ENCODE results near the gene SOCS4. TPM values are rescaled to one million over a fixed set of nuclear protein-coding genes. Genes with fewer than 3 reads are reported as not detected.
"Not testable (repeated sequence)": the region's sequence is repeated elsewhere in the genome, so short reads cannot be mapped to it uniquely, and the experiment has no call there.

SOCS4 gene
- total RNA-seq, 2 experiments from 2014 or later = 19.5 to 20.7 TPM

DNA sequence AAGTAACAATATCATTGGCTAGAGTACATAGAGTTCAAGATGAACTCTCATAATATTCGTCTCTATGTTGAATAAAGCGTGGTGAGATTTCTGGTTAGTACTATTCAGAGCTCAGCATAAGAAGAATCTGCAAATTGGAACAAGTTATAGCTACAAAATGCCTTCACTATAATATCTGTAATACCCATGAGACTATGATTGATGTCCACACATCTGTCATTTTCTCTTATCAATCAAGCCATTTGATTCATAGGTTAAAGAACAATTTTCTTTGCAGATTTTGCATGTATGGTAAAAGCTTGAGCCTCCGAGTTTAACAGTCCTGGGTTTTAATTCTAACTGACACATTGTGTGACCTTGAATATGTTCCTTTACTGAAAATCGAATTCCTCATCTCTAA, 1.4 kb downstream of the SOCS4 start:
- H3K27me3 Mint-ChIP-seq = no peaks in the 10 kb centered on the region
- no peak for ATAC-seq (ENCODE audit: poor library complexity)
- intact Hi-C loops (cut with DNase I, micrococcal nuclease) = loop anchor here (5.0 to 10.0 kb wide), 4 partner anchors 56 to 556 kb away; partner anchors contain the start of genes DLGAP5 (in 1 of the 2), GCH1 (in 1 of the 2) and KTN1 (in 1 of the 2)
- peaks cover 18% of the 10 kb centered on the region for H3K36me3 Mint-ChIP-seq (ENCODE audit: low read depth)
- Histone ChIP-seq H3K27ac (ENCODE audit: low read depth in 1 of 2, low read length in 2 of 2) (no peak overlapping the region), H3K9me3 (ENCODE audit: control insufficient read depth in 1 of 2, insufficient read depth in 1 of 2, low read length in 2 of 2) (no peaks in the 10 kb centered on the region), H3K36me3 (ENCODE audit: insufficient read depth, low read length) (peaks cover 3% of the 10 kb centered on the region), H3K27me3 (ENCODE audit: control insufficient read depth in 1 of 2, insufficient read depth in 2 of 2, low read length in 2 of 2) (no peaks in the 10 kb centered on the region), H3K4me3 (ENCODE audit: low read length) (peak overlapping the region; percentile 79), H3K4me1 (ENCODE audit: insufficient read depth, low read length) (peaks cover 9% of the 10 kb centered on the region)
- H3K27ac Mint-ChIP-seq = peak overlapping the region; percentile 88
- ChIA-PET POLR2A (interaction anchor here (1.2 kb wide), 1 partner anchor 23 kb away, joined by 6 read pairs; the partner anchor contains the start of gene MAPK1IP1L), CTCF (interaction anchor here (1.2 to 4.0 kb wide), 3 partner anchors 16 to 254 kb away, joined by 3 to 55 read pairs (median 16); partner anchors contain the start of gene MAPK1IP1L)
- peaks cover 62% of the 10 kb centered on the region for H3K4me1 Mint-ChIP-seq (ENCODE audit: low read depth)
- TF ChIP-seq, protein P1, sequence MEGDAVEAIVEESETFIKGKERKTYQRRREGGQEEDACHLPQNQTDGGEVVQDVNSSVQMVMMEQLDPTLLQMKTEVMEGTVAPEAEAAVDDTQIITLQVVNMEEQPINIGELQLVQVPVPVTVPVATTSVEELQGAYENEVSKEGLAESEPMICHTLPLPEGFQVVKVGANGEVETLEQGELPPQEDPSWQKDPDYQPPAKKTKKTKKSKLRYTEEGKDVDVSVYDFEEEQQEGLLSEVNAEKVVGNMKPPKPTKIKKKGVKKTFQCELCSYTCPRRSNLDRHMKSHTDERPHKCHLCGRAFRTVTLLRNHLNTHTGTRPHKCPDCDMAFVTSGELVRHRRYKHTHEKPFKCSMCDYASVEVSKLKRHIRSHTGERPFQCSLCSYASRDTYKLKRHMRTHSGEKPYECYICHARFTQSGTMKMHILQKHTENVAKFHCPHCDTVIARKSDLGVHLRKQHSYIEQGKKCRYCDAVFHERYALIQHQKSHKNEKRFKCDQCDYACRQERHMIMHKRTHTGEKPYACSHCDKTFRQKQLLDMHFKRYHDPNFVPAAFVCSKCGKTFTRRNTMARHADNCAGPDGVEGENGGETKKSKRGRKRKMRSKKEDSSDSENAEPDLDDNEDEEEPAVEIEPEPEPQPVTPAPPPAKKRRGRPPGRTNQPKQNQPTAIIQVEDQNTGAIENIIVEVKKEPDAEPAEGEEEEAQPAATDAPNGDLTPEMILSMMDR (IDR thresholded peaks at IDR 0.05) = no peak
- H3K9me3 Mint-ChIP-seq = no peaks in the 10 kb centered on the region
- H3K4me3 Mint-ChIP-seq = peak overlapping the region; percentile 91
- no peak for DNase-seq

DNA sequence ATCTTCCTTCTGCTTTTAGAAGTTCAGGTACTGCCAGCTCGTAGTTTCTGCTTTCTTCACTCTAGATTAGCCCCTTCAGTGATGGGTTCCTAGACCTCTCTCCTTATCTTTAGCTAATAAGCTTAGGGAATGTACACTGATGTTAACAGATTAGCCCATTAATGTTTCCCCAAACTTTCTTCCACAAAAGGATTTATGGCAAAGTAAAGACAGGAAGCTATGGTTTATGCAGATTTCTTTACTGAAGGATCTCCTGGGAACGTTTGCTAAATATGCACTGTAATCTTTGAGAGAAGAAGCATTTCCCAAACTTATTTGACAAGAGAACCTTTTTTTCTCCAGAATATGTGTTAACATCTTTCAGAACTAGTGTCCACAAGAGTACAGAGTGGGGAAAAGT, 4.2 kb downstream of the SOCS4 start:
- ChIA-PET POLR2A (interaction anchor here (2.2 kb wide), 1 partner anchor 20 kb away, joined by 9 read pairs; the partner anchor contains the start of gene MAPK1IP1L), CTCF (interaction anchor here (1.6 to 2.1 kb wide), 2 partner anchors 15 to 20 kb away, joined by 4 to 13 read pairs; partner anchors contain the start of gene MAPK1IP1L)
- Mint-ChIP-seq H3K9me3 (no peaks in the 10 kb centered on the region), H3K4me1 (ENCODE audit: low read depth) (peaks cover 53% of the 10 kb centered on the region), H3K36me3 (ENCODE audit: low read depth) (peaks cover 41% of the 10 kb centered on the region), H3K27me3 (no peaks in the 10 kb centered on the region), H3K4me3 (no peak overlapping the region), H3K27ac (no peak overlapping the region)
- Histone ChIP-seq H3K9me3 (ENCODE audit: control insufficient read depth in 1 of 2, insufficient read depth in 1 of 2, low read length in 2 of 2) (no peaks in the 10 kb centered on the region), H3K4me1 (ENCODE audit: insufficient read depth, low read length) (peaks cover 3% of the 10 kb centered on the region), H3K36me3 (ENCODE audit: insufficient read depth, low read length) (peaks cover 9% of the 10 kb centered on the region), H3K4me3 (ENCODE audit: low read length) (no peak overlapping the region), H3K27ac (ENCODE audit: low read depth in 1 of 2, low read length in 2 of 2) (no peak overlapping the region), H3K27me3 (ENCODE audit: control insufficient read depth in 1 of 2, insufficient read depth in 2 of 2, low read length in 2 of 2) (no peaks in the 10 kb centered on the region)
- ATAC-seq (ENCODE audit: poor library complexity) (no peak), DNase-seq (no peak)
- intact Hi-C loops (cut with DNase I, micrococcal nuclease) = no loop called here
- TF ChIP-seq, protein P1 (IDR thresholded peaks at IDR 0.05) = no peak

DNA sequence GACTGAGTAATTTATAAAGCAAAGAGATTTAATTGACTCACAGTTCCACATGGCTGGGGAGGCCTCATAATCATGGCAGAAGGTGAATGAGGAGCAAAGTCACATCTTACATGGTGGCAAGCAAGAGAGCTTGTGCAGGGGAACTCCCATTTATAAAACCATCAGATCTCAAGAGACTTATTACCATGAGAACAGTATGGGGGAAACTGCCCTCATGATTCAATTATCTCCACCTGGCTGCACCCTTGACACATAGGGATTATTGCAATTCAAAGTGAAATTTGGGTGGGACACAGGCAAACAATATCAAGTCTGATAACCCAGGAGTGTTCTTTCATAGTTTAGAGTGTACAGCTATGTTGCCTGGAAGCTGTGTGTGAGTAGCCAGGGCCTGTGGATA, 11.0 kb downstream of the SOCS4 start:
- H3K27me3 Mint-ChIP-seq; H3K27ac Mint-ChIP-seq; POLR2A ChIA-PET; ATAC-seq (ENCODE audit: poor library complexity); H3K27ac ChIP-seq (ENCODE audit: low read depth in 1 of 2, low read length in 2 of 2); H3K4me3 ChIP-seq (ENCODE audit: low read length); H3K4me1 ChIP-seq (ENCODE audit: insufficient read depth, low read length); H3K9me3 ChIP-seq (ENCODE audit: control insufficient read depth in 1 of 2, insufficient read depth in 1 of 2, low read length in 2 of 2); H3K9me3 Mint-ChIP-seq; H3K27me3 ChIP-seq (ENCODE audit: control insufficient read depth in 1 of 2, insufficient read depth in 2 of 2, low read length in 2 of 2); DNase-seq; H3K4me3 Mint-ChIP-seq; intact Hi-C loops (cut with DNase I, micrococcal nuclease); H3K4me1 Mint-ChIP-seq (ENCODE audit: low read depth): not testable (repeated sequence)
- H3K36me3 Mint-ChIP-seq (ENCODE audit: low read depth) = peaks cover 65% of the 10 kb centered on the region
- CTCF ChIA-PET = interaction anchor here (1.6 kb wide), 1 partner anchor 12 kb away, joined by 5 read pairs; the partner anchor contains the start of gene WDHD1
- H3K36me3 ChIP-seq (ENCODE audit: insufficient read depth, low read length) = peaks cover 32% of the 10 kb centered on the region

DNA sequence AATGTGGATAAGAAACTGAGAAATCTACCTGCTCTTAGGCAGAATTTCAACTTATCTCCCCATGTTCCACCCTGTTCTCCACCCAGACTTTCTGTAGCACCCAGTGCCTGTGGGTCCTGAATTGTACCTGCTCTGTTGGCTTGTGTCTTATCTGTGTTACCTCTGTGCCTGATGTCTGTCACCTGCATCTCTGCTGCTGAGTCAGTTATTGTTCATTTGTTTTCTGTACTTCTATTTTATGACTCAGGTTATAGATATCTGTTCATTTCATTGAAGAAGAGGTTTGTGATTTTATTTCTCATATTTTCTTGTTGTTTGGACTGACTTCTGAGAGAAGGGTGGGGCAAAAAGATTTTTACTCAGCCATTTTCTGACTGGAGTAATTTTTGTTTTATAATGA, 11.7 kb downstream of the SOCS4 start:
- ATAC-seq (ENCODE audit: poor library complexity) = no peak
- CTCF ChIA-PET = interaction anchor here (1.6 kb wide), 1 partner anchor 12 kb away, joined by 5 read pairs; the partner anchor contains the start of gene WDHD1
- Histone ChIP-seq H3K4me1 (ENCODE audit: insufficient read depth, low read length) (no peaks in the 10 kb centered on the region), H3K4me3 (ENCODE audit: low read length) (no peak overlapping the region), H3K27ac (ENCODE audit: low read depth in 1 of 2, low read length in 2 of 2) (no peak overlapping the region), H3K9me3 (ENCODE audit: control insufficient read depth in 1 of 2, insufficient read depth in 1 of 2, low read length in 2 of 2) (no peaks in the 10 kb centered on the region), H3K36me3 (ENCODE audit: insufficient read depth, low read length) (peaks cover 38% of the 10 kb centered on the region), H3K27me3 (ENCODE audit: control insufficient read depth in 1 of 2, insufficient read depth in 2 of 2, low read length in 2 of 2) (no peaks in the 10 kb centered on the region)
- Mint-ChIP-seq H3K27ac (no peak overlapping the region), H3K36me3 (ENCODE audit: low read depth) (peaks cover 68% of the 10 kb centered on the region), H3K27me3 (no peaks in the 10 kb centered on the region), H3K9me3 (no peaks in the 10 kb centered on the region), H3K4me3 (no peak overlapping the region), H3K4me1 (ENCODE audit: low read depth) (no peaks in the 10 kb centered on the region)
- POLR2A ChIA-PET = no interaction called here
- intact Hi-C loops (cut with DNase I, micrococcal nuclease) = no loop called here
- no peak for DNase-seq
- TF ChIP-seq, protein P1 (IDR thresholded peaks at IDR 0.05) = no peak
